Activated CD4-positive, alpha-beta memory T cell treated with anti-CD3 and anti-CD28 coated beads for 36 hours (primary cell): ENCODE data around the gene ELAC1. TPM values are rescaled to one million over a fixed set of nuclear protein-coding genes. Genes with fewer than 3 reads are reported as not detected.
"Not testable (repeated sequence)": the region's sequence is repeated elsewhere in the genome, so short reads cannot be mapped to it uniquely, and the experiment has no call there.

Experiments
- CTCF ChIA-PET: fragments of 350-600 bp; sonication (Branson Sonifier 250); formaldehyde crosslinking; loops from one replicate; lab custom pipeline; 2021; ENCODE audit warnings: antibody characterized with exemption, inconsistent platforms; lab: Charles Lee
- POLR2A ChIA-PET: fragments of 350-600 bp; sonication (Branson Sonifier 250); formaldehyde crosslinking; loops from one replicate; lab custom pipeline; 2021; ENCODE audit warnings: antibody characterized with exemption; lab: Charles Lee
- DNase-seq: peaks from one replicate; pipeline ENCODE4 v3.0.0-alpha.2; 2020
- H3K27ac Mint-ChIP-seq: one replicate; pipeline ENCODE4 v1.8.0; 2021; ENCODE audit warnings: mixed read lengths
- H3K27me3 Mint-ChIP-seq: one replicate; pipeline ENCODE4 v1.8.0; 2021; ENCODE audit warnings: mixed read lengths
- H3K36me3 Mint-ChIP-seq: one replicate; pipeline ENCODE4 v1.8.0; 2021; ENCODE audit warnings: mixed read lengths
- H3K4me1 Mint-ChIP-seq: one replicate; pipeline ENCODE4 v1.8.0; 2021; ENCODE audit warnings: low read depth, mixed read lengths
- H3K4me3 Mint-ChIP-seq: one replicate; pipeline ENCODE4 v1.8.0; 2021; ENCODE audit warnings: mild to moderate bottlenecking, mixed read lengths
- H3K9me3 Mint-ChIP-seq: one replicate; pipeline ENCODE4 v1.8.0; 2021; ENCODE audit warnings: mixed read lengths
- intact Hi-C: fragments of 100-400 bp; cut with micrococcal nuclease; formaldehyde crosslinking; loops from one replicate; pipeline ENCODE4 v1.15.1; 2023
- total RNA-seq, 2 experiments: library from RNA; stranded (reverse); gene quantifications; one replicate each; pipeline ENCODE4 v1.2.3, GENCODE V29; 2021

ELAC1 gene
- total RNA-seq, 2 experiments from 2014 or later = 4.7 to 5.9 TPM

DNA sequence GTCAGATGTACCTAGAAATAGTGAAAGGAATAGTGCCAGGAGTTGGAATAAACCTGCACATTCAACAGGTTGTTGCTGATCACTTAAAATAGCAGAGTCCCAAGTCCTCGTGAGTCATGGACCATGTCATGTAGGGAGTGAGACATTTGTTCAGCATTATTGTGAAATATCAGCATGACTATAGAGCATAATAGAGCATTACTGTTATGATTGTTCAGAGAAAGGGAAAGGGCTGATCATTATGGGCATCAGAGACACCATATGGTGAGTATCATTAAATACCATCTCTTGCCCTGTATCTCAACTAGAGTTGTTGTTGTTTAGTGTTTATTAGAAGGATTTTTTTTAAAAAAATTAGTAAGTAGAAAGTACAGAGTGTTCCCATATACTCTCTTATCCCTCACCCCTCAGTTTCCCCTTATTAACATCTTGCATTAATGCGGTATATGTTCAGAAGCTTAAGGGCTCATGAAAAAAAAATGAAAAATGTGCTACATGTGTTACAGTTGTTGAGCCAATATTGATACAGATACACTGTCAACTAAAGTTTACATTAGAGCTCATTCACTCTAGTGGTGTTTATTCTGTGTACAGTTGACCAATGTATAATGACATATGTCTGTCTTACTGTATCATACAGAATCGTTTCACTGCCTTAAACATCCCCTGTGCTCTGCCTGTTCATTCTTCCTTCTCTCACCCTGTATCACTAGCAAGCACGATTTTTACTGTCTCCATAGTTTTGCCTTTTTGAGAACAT is 5.7 kb downstream of the ELAC1 start:
- H3K27me3 Mint-ChIP-seq = no peaks in the 10 kb centered on the region
- no peak overlapping the region for H3K4me3 Mint-ChIP-seq
- peak overlapping the region; percentile 75 for H3K27ac Mint-ChIP-seq
- peaks cover 34% of the 10 kb centered on the region for H3K4me1 Mint-ChIP-seq
- DNase-seq = peak; percentile 23
- H3K9me3 Mint-ChIP-seq = peaks cover 15% of the 10 kb centered on the region
- ChIA-PET CTCF (interaction anchor here (0.9 kb wide), 2 partner anchors 78 to 95 kb away, joined by 4 to 6 read pairs; partner anchors contain the start of gene ME2), POLR2A (no interaction called here)
- intact Hi-C loops = loop anchor here (1.0 to 5.0 kb wide), 7 partner anchors 57 to 224 kb away; partner anchors contain the start of genes MEX3C, MRO and SMAD4
- peaks cover 43% of the 10 kb centered on the region for H3K36me3 Mint-ChIP-seq

DNA sequence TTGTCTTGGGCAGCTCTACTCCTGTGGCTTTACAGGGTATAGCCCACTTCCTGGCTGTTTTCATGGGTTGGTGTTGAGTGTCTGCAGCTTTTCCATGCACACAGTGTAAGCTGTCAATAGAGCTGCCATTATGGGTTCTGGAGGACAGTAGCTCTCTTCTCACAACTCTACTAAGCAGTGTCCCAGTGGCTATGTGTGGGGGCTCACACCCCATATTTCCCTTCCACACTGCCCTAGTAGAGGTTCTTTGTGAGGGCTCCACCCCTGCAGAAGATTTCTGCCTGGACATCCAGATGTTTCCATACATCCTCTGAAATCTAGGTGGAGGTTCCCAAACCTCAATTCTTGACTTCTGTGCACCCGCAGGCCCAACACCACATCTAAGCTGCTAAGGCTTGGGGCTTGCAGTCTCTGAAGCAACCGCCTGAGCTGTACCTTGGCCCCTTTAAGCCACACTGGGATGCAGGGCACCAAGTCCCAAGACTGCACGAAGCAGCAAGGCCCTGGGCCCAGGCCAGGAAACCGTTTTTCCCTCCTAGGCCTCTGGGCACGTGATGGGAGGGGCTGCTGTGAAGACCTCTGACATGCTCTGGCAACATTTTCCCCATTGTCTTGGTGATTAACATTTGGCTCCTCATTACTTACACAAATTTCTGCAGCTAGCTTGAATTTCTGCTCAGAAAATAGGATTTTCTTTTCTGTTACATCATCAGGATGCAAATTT is 9.4 kb downstream of the ELAC1 start:
- H3K36me3 Mint-ChIP-seq = peaks cover 47% of the 10 kb centered on the region

DNA sequence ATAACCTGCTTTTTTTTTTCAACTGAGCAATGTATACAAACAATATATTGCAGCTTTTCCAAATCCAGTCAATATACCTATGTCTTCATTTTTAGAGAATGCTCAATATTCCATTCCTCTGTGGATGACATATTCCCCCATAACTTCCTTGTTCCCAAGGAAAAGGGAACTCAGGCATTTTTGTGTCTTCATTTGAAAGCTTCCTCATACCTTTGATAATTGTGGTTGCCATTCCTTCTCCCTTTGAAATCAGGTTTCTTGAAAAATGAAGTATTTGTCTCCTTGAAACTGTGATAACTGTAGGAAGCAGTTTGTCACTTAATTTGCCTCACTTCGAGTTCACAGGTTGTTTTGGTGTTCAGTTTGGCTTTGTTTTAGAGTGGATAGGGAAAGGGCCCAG is 13.5 kb downstream of the ELAC1 start:
- ChIA-PET POLR2A (no interaction called here), CTCF (no interaction called here)
- intact Hi-C loops = no loop called here
- Mint-ChIP-seq H3K4me3 (no peak overlapping the region), H3K27ac (no peak overlapping the region), H3K4me1 (no peaks in the 10 kb centered on the region), H3K9me3 (peaks cover 15% of the 10 kb centered on the region), H3K36me3 (peaks cover 33% of the 10 kb centered on the region), H3K27me3 (no peaks in the 10 kb centered on the region)
- DNase-seq = no peak

More for the DNA sequence above, 9.4 kb downstream of the ELAC1 start:
- no peak for DNase-seq
- Mint-ChIP-seq H3K9me3 (peaks cover 15% of the 10 kb centered on the region), H3K27ac (no peak overlapping the region), H3K4me3 (no peak overlapping the region), H3K4me1 (peaks cover 18% of the 10 kb centered on the region), H3K27me3 (no peaks in the 10 kb centered on the region)
- POLR2A ChIA-PET = no interaction called here
- intact Hi-C loops = no loop called here
- CTCF ChIA-PET = no interaction called here

DNA sequence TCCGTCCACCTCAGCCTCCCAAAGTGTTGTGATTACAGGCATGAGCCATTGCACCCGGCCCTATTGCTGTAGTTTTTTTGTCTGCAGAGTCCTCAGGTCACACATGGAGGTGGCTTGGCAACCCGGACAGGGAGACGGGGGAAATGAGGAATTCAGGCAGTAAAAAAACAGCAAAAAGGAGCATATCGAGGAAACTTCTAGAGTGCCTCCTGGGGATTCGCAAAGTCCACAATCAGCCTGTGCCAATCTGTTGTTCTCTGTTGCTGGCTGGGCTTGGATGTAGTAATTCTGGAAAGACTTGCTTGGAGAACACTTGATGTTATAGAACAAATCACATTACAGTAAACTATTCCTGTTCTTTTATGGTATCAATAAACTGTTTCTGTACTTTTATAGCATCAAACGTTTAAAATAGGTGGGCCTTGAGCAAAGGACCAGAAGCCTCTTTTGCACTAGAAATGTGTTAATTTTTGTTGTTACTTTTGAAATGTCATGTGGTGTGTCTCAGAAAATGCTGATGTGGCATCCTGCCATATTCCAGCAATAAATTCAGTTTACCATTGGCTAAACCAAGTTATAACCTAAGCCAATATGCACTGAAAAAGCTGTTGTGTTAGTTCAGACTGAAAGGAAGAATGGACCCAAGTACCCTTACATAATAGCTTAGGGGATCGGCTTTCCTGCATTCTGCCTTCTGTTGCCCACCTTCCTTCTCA is 14.4 kb downstream of the ELAC1 start:
- H3K27ac Mint-ChIP-seq = no peak overlapping the region
- ChIA-PET POLR2A (no interaction called here), CTCF (no interaction called here)
- intact Hi-C loops = no loop called here
- H3K9me3 Mint-ChIP-seq = peaks cover 8% of the 10 kb centered on the region
- H3K4me1 Mint-ChIP-seq = no peaks in the 10 kb centered on the region
- H3K36me3 Mint-ChIP-seq = peaks cover 28% of the 10 kb centered on the region
- H3K27me3 Mint-ChIP-seq = no peaks in the 10 kb centered on the region
- DNase-seq = no peak
- H3K4me3 Mint-ChIP-seq = no peak overlapping the region

DNA sequence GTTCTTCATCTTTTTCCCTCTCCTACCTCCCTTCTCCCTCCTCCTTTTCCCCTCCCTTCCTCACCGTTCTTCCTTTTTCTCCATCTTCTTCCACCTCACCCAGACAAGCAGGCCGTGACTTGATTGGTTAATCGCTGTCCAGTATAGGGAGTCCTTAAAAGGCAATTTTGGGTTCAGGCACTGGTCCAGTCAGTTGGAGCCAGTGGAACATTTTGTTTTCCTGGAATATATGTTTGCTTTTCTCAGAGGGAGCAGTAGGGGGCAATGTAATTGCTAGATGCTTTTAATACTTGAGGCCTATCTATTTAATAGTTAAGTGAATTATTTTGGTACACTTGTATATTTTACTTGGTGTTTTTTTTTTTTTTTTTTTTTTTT is 15.0 kb downstream of the ELAC1 start:
- H3K4me1 Mint-ChIP-seq = no peaks in the 10 kb centered on the region
- no peaks in the 10 kb centered on the region for H3K27me3 Mint-ChIP-seq
- no peak overlapping the region for H3K27ac Mint-ChIP-seq
- CTCF ChIA-PET = interaction anchor here (1.5 kb wide), 1 partner anchor 47 kb away, joined by 3 read pairs; the partner anchor contains the start of gene SMAD4
- no peak for DNase-seq
- POLR2A ChIA-PET = no interaction called here
- peaks cover 3% of the 10 kb centered on the region for H3K9me3 Mint-ChIP-seq
- no peak overlapping the region for H3K4me3 Mint-ChIP-seq
- H3K36me3 Mint-ChIP-seq = peaks cover 23% of the 10 kb centered on the region
- intact Hi-C loops = no loop called here

DNA sequence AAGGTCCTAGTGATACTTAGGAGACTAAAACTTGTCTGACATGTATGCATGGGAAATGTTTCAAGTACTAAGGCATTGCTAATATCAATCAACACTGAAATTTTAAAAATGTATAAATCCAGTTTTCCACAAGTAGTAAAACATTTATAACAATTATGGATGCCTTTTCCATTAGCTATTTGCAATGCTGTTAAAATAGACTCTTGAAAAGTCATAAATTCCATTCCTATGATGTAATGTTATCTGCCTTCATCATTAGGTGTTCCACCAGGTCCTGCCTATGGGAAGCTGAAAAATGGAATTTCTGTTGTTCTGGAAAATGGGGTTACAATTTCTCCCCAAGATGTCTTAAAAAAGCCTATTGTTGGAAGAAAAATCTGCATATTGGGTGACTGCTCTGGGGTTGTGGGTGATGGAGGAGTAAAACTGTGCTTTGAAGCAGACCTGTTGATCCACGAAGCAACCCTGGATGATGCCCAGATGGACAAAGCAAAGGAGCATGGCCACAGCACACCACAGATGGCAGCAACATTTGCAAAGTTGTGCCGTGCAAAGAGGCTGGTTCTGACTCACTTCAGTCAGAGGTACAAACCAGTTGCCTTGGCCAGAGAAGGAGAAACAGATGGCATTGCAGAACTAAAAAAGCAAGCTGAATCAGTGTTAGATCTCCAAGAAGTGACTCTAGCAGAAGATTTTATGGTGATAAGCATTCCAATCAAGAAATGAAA is 18.7 kb downstream of the ELAC1 start:
- no peak for DNase-seq
- Mint-ChIP-seq H3K27me3 (no peaks in the 10 kb centered on the region), H3K4me1 (no peaks in the 10 kb centered on the region), H3K9me3 (no peaks in the 10 kb centered on the region), H3K27ac (no peak overlapping the region), H3K36me3 (peaks cover 9% of the 10 kb centered on the region), H3K4me3 (no peak overlapping the region)
- CTCF ChIA-PET = interaction anchor here (0.8 kb wide), 1 partner anchor 64 kb away, joined by 4 read pairs; no protein-coding TSS in a partner anchor
- intact Hi-C loops = no loop called here
- POLR2A ChIA-PET = no interaction called here

DNA sequence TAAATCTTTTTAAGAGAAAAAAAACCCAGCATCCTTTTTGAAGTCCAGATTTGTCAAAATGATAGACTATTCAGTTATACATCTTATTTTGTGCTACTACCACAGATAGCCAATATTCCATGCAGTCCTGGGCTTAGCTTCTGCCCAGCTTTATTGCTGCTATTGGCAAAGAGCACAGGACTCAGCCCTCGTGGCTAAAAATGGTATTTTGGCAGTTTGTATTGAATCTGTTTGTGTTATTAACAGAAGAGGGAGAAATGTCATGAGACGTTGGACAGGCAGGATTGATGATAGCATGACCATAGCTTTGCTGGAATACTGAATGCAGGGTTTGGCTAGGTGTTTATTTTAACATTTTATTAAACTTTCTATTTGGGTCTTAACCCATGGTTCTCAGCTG is 19.4 kb downstream of the ELAC1 start:
- ChIA-PET POLR2A (no interaction called here), CTCF (interaction anchor here (0.8 to 1.0 kb wide), 2 partner anchors 64 to 167 kb away, joined by 4 read pairs; partner anchors contain the start of gene MRO)
- Mint-ChIP-seq H3K27me3 (no peaks in the 10 kb centered on the region), H3K9me3 (no peaks in the 10 kb centered on the region), H3K4me1 (no peaks in the 10 kb centered on the region), H3K36me3 (peaks cover 8% of the 10 kb centered on the region), H3K4me3 (no peak overlapping the region), H3K27ac (no peak overlapping the region)
- no peak for DNase-seq
- intact Hi-C loops = no loop called here

DNA sequence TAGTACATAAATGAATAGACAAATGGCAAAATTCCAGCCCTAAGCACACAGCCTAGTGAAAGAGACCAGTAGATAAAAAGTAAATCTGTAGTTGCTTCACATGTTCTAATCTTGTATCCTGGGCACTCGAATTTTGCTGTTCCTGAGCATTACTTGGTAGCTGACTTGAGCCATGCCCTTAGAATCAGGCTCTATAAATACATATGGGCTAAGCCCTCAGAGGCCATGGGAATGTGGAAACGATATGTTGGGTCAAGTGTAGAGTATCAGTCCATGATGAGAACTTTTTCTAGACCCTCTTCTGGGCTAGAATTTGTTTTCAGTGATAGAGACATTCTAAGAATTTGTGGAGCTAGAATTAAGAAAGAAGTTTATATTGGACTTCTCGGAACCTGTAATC is 21.9 kb downstream of the ELAC1 start:
- CTCF ChIA-PET = interaction anchor here (1.5 kb wide), 1 partner anchor 62 kb away, joined by 6 read pairs; no protein-coding TSS in a partner anchor
- POLR2A ChIA-PET = interaction anchor here (1.3 kb wide), 1 partner anchor 40 kb away, joined by 3 read pairs; the partner anchor contains the start of gene SMAD4
- DNase-seq = no peak
- H3K4me1 Mint-ChIP-seq = no peaks in the 10 kb centered on the region
- H3K36me3 Mint-ChIP-seq = peaks cover 4% of the 10 kb centered on the region
- H3K9me3 Mint-ChIP-seq = no peaks in the 10 kb centered on the region
- intact Hi-C loops = no loop called here
- no peaks in the 10 kb centered on the region for H3K27me3 Mint-ChIP-seq
- no peak overlapping the region for H3K27ac Mint-ChIP-seq
- no peak overlapping the region for H3K4me3 Mint-ChIP-seq

DNA sequence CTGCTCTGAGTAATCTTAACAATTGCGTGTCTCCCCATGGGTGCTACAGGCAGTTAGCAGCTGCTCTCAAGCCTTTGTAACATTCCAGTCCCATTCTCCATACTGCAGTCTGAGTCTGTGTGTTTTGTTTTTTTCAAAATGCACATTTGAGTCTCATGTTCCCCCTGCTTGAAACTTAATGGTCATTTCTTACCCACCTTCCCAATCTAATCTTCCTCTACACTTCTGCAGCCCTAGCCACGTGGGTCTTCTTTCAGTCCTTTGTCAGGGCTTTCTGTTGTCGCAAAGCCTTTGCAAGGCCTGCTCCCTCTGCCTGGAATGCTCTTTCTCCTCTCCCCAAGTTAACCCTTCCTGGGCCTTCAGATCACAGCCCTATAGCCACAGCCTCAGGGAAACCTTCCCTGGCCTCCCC is 24.5 kb downstream of the ELAC1 start:
- Mint-ChIP-seq H3K27ac (no peak overlapping the region), H3K4me3 (no peak overlapping the region), H3K9me3 (no peaks in the 10 kb centered on the region), H3K36me3 (no peaks in the 10 kb centered on the region), H3K27me3 (no peaks in the 10 kb centered on the region), H3K4me1 (no peaks in the 10 kb centered on the region)
- intact Hi-C loops = no loop called here
- DNase-seq = no peak
- ChIA-PET POLR2A (no interaction called here), CTCF (no interaction called here)

DNA sequence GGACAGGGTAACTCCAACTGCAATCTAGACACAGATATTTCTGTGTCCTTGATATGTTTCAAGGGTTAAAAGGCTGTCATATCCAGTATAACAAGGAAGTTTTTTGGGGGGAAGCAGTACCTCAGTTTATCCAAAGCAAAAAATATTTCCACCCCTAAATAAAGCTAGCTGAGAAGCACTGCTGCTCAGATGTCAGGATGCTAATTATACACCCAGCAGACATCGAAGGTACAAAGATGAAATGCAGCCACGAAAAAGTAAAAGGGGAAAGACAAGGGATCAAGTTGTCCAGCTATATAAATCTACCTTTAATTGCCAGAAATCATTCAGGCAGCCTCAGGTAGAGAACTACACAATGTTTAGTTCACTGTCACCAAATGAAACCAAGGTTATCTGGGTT is 26.2 kb downstream of the ELAC1 start:
- Mint-ChIP-seq H3K36me3 (no peaks in the 10 kb centered on the region), H3K27ac (no peak overlapping the region), H3K4me1 (no peaks in the 10 kb centered on the region), H3K4me3 (no peak overlapping the region), H3K27me3 (no peaks in the 10 kb centered on the region), H3K9me3 (no peaks in the 10 kb centered on the region)
- POLR2A ChIA-PET = no interaction called here
- intact Hi-C loops = no loop called here
- CTCF ChIA-PET = no interaction called here
- DNase-seq = no peak

DNA sequence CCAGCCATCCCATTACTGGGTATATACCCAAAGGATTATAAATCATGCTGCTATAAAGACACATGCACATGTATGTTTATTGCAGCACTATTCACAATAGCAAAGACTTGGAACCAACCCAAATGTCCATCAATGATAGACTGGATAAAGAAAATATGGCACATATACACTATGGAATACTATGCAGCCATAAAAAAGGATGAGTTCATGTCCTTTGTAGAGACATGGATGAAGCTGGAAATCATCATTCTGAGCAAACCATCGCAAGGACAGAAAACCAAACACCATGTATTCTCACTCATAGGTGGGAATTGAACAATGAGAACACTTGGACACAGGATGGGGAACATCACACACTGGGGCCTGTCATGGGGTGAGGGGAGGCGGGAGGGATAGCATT is 35.3 kb downstream of the ELAC1 start:
- intact Hi-C loops, CTCF ChIA-PET, H3K27me3 Mint-ChIP-seq, H3K4me3 Mint-ChIP-seq, POLR2A ChIA-PET, H3K27ac Mint-ChIP-seq, H3K4me1 Mint-ChIP-seq, DNase-seq, H3K36me3 Mint-ChIP-seq: not testable (repeated sequence)
- peaks cover 12% of the 10 kb centered on the region for H3K9me3 Mint-ChIP-seq
